HG03108 (cell line): ENCODE results near the gene TTF2.
A peak's percentile ranks its signal among the peaks of the same experiment; 100 is the strongest.
"Not testable (repeated sequence)": the region's sequence is repeated elsewhere in the genome, so short reads cannot be mapped to it uniquely, and the experiment has no call there.

Source experiments
- ATAC-seq: cut with Tn5 transposase; IDR thresholded peaks from one replicate; pipeline ENCODE4 v1.9.1; 2021; ENCODE audit warnings: moderate library complexity; ENCODE audit not compliant: unreplicated experiment

TTF2 gene

GRCh38 chr1:117119144-117119543 lies 59.0 kb downstream of the TTF2 start:
- not testable (repeated sequence) for ATAC-seq

- ATAC-seq: no peak
These were observed 60.9 kb downstream of the TTF2 start for GRCh38 chr1:117120774-117121588.

GRCh38 chr1:117121589-117122329 lies 61.6 kb downstream of the TTF2 start, which contains the start of gene TRIM45:
TSS of gene TRIM45 (minus strand) at chr1:117121749. CDS start at chr1:117121201, 548 bp downstream.
- ATAC-seq: peak; percentile 95

- no peak for ATAC-seq
These were observed 62.4 kb downstream of the TTF2 start for GRCh38 chr1:117122330-117123025.

GRCh38 chr1:117123274-117123673 lies 63.1 kb downstream of the TTF2 start:
- no peak for ATAC-seq

- no peak for ATAC-seq
These were observed 64.5 kb downstream of the TTF2 start for GRCh38 chr1:117124661-117125060.

- ATAC-seq: no peak
These were observed 67.7 kb downstream of the TTF2 start for GRCh38 chr1:117127795-117128194.

- ATAC-seq: no peak
These were observed 68.4 kb downstream of the TTF2 start for GRCh38 chr1:117128323-117129079.

GRCh38 chr1:117130526-117130925 lies 70.4 kb downstream of the TTF2 start:
- no peak for ATAC-seq

- ATAC-seq: no peak
These were observed 75.2 kb downstream of the TTF2 start for GRCh38 chr1:117135329-117135728.

- ATAC-seq: no peak
These were observed 76.6 kb downstream of the TTF2 start for GRCh38 chr1:117136749-117137148.

GRCh38 chr1:117137281-117137855 lies 77.2 kb downstream of the TTF2 start:
- ATAC-seq: no peak

- ATAC-seq: no peak
These were observed 78.0 kb downstream of the TTF2 start for GRCh38 chr1:117138106-117138505.

GRCh38 chr1:117138561-117138960 lies 78.4 kb downstream of the TTF2 start:
- ATAC-seq: no peak

- ATAC-seq: no peak
These were observed 82.1 kb downstream of the TTF2 start for GRCh38 chr1:117142200-117142599.

- ATAC-seq: no peak
These were observed 83.0 kb downstream of the TTF2 start for GRCh38 chr1:117143172-117143571.

GRCh38 chr1:117143871-117144270 lies 83.7 kb downstream of the TTF2 start:
- no peak for ATAC-seq

- no peak for ATAC-seq
These were observed 85.9 kb downstream of the TTF2 start for GRCh38 chr1:117146072-117146471.

GRCh38 chr1:117146575-117147340 lies 86.6 kb downstream of the TTF2 start:
- ATAC-seq: no peak
